Ureter (tissue), 1 donor: Measurements from ENCODE around the gene COPZ1. TPM values are rescaled to one million over a fixed set of nuclear protein-coding genes. Genes with fewer than 3 reads are reported as not detected.
"Not testable (repeated sequence)": the region's sequence is repeated elsewhere in the genome, so short reads cannot be mapped to it uniquely, and the experiment has no call there.

Source experiments
- DNase-seq: peaks from one replicate; pipeline ENCODE4 v3.0.0-alpha.2; 2020; ENCODE audit warnings: low spot score
- total RNA-seq: library from RNA; stranded (reverse); gene quantifications from one replicate; pipeline ENCODE4 v1.2.4, GENCODE V29; 2023
- donor health status: DM: yes; HTN: yes; CAD: no.

Gene COPZ1
- total RNA-seq, 1 donor from 2014 or later: 116 TPM

DNA sequence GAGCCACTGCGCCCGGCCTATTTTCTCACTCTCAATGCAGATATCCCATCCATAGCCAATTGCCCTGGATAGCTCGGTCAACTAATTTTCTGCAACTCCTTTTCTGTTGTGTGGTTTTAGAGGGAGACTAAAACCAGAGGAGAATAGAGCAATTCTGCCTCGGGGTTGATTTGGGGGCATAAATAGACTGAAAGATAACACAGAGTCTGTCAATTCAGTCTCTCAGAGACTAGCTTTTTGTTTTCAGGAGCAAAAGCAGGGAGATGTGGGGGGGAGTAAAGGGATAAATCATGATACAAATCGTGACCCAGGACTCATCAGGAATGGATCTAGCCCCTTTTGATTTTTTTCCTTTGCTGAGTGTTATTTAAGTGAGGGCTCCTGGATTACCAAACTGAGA is 6.5 kb downstream of the COPZ1 start:
- DNase-seq: no peak

DNA sequence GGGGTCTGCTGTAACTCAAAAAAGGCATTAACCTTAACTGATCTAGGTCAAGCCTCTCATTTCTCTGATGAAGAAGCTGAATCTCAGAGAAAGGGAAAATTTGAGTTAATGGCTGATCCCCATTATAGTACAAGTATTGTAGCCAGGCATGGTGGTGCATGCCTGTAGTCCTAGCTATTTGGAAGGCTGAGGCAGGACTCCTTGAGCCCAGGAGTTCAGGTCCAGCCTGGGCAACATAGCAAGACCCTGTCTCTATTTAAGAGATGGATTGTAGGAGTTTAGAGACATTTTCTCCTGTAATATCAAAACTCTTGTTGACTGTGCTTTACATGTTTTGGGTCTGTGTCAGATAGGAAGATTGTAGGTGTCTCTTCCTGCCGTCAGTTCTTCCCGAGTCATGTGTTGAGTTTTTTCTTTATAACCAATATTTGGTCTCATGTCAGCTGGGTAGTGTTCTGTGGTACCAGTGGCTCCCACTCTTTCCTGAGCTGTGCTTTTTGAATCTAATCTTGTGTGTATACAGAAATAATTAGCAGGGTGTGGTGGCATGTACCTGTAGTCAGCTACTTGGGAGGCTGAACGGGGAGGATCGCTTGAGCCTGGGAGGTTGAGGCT is 8.6 kb downstream of the COPZ1 start:
- no peak for DNase-seq

DNA sequence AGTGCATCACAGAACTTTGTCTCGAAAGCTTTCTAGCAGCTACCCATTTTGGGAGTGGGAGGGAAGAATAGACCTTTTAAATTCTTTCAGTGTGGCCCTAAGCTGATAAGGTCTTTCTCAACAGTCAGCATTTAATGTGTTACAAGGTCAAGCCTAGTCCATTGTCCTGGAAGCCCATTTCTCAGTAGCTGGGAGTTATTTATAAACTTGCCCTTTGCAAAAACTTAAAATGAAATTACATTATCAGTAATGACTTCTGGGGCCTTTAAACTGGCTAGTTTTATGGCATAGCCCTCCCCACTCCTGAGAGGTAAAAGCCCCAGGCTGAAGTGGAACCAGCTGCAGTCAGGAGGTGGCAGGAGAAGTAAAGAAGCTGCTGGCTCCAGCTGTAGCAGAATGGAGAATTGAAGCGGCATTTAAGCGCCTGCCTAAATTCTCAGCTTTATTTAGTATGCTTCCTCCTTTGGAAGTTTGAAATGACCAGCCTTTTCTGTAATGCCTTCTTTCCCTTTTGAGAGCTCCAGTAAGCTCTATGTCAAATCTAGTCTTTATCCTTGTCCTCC is 12.4 kb downstream of the COPZ1 start:
- no peak for DNase-seq

DNA sequence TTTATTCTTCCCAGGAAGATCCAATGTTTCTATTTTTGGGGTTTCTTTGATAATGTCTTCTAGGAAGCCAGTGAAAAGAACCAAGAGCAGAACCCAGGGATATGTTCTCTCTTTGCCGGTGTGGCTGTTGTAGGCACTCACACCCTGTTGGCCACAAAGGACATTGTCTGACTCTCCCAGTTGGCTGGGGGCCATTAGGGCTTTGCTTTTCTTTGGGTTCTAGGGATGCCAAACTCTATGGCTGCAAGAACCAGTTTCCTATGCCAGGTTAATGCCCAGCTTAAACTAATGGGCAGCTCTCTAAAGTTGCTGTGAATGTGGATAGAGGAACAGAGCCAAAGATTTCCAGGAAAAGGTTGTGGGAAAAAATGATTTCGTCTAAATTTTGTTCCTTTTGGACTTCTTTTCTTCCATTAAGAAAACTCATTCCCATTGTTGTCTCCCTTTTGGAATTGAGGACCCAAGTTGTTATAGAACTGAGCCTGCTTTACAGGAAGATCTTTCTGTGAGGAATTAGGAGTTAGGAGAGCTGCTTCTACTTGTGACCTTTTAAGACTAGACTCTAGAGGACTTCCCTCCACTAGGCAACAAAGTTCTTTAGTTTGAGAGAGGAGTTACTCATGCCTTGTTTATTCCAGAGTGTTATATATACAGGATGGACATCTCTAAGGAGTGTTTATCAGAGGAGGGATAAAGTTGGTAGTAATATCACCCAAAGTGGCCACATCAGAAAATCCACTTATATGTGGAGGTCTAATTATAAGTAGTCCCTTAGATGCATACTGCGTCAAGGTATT is 13.1 kb downstream of the COPZ1 start:
- no peak for DNase-seq

DNA sequence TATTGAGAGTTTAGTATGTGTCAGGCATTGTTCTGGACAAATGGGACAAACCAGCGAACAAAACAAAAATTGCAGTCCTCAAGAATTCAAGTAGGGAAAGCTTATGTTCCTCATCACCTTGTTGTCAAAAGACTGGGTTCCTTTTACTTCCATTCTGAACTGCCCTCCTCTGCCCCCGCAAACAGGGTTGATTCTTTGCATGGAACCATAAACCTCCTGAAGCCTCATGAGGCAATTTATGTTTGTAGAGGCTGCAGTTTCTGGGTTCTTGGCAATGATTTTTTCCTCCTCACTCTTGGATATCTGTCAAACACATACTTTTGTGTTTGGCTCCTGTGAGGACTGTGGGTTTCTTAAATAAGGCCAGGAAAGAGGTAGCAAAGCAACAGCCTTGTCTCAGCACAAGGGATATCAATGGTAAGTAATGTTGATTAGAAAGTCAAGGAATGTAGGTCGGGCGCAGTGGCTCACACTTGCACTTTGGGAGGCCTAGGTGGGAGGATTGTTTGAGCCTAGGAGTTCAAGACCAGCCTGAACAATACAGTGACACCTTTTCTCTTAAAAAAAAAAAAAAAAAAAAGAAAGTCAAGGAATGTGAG is 13.9 kb downstream of the COPZ1 start:
- no peak for DNase-seq

DNA sequence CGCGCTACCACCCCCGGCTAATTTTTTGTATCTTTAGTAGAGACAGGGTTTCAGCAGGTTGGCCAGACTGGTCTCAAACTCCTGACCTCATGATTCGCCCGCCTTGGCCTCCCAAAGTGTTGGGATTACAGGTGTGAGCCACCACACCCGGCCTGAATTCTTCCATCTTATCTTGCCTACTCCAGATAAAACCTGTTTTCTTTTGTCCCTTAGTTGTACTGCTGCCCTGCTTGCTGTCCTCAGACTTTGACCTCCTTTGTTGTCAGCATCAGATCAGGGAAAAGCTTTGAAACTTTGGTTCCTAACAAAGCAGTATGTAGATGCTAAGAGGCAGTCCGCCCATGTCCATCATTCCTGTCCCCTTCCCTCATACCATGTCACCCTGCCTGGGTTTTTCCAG is 15.9 kb downstream of the COPZ1 start:
- no peak for DNase-seq

DNA sequence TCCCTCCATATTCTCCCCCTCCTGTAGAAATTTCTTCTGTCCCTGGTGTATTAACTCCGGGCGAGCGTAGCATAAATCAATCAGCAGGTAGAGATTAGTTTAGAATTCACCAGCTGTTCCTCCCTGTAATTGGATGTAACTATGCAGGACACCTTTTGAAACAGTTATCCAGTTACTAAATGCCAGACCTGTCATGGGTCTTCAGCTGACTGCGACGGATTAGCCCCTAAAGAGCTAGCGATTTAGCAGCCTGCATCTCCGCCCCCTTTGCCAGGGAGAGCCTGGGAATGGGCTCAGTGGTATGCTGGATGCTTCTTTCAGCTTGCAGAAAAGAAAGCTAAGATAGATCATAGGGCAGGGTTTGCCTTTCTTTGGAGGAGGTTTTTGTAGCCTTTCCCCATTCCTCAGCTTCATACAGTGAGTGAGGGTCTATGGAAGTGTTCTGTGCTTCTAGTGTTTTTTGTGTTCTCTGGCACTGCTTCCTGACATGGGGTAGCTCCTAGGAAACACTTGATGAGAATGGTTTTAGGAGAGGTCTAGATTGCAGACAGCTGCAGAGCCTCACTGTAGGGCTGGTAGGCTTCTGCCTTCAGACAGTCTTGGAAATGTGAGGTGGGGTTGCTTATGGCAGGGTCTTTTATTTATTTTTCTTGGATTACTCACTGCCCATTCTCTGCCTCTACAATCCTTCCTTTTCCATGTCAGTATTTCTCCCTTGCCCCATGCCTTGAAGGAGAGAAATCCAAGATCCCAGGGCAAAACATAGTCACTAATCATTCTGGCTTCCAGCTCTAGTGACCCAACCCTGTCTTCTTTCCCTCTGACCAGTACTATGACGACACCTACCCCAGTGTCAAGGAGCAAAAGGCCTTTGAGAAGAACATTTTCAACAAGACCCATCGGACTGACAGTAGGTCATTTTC is 16.7 kb downstream of the COPZ1 start:
- no peak for DNase-seq

DNA sequence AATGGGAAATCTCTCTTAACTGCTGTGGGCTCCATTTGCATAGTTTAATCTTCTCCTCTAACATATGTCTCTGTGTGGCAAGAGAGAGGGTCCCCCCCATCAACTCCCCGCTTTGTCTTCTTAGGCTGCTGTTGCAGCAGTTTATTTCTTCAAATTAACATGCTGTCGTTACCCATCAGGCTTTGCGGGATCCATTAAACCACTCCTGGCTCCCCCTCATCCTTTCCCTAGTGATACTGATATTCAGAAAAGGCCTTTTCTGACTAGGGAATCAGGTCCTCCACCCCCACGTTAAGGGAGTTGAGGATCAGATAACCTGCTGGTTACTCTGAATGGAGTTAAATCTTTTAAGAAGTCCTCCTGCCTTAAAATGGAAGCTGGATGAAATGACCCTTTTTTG is 24.1 kb downstream of the COPZ1 start:
- no peak for DNase-seq

DNA sequence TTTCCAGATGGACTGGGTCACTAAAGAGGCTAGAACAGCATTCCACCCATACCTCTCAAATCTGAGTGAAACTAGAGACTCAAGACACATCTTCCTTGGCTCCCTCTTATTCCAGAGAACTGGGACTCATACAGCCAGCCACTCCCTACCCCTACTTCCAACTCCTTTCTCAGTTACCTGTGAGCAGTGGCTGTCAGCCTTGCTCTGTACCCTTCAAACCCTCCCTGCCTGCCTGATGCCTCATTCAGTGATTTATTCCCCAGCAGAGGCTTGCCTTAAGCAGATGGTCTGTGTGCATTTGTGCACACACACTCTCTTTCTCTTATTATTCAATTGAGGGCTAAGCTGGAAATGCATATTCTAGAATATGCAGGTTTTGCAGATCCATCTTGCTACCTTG is 24.7 kb downstream of the COPZ1 start:
- no peak for DNase-seq

DNA sequence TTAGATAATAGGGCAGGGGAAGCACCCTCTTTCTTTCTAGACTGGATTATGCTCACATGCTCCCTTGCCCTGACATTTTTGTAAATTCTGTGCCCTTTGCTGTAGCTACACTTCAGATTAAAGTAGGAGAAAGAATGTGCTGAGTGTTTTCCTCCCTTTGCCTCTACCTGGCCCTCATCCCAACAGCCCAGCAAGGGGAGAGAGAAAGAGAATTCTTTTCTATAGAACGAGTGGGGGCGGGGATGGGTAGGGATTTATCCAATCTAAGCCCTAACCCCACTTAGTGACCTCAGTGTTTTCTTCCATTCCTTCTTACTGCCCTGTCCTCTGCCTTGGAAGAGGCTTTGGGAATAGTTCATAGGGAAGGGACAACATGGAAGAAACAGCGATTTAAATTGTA is 25.8 kb downstream of the COPZ1 start:
- DNase-seq: no peak

DNA sequence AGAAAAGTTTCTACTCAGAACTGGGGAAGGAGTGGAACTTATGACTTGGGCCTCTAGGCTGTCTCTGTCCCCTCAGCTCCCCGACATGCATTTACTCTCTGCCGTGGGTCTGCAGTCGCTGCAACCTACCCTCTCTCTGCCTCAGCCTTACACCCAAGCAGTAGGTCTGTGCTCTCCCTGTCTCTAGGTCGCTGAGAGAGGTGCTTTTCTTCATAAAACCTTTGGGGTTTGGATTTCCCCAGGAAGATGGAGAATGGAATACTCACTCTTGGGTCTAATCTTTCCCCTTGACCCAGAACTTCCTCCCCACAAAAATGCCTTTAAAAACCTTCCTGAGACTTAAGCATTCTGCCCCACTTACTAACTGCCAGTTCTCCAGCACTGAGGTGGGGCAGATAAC is 26.4 kb downstream of the COPZ1 start:
- DNase-seq: no peak

DNA sequence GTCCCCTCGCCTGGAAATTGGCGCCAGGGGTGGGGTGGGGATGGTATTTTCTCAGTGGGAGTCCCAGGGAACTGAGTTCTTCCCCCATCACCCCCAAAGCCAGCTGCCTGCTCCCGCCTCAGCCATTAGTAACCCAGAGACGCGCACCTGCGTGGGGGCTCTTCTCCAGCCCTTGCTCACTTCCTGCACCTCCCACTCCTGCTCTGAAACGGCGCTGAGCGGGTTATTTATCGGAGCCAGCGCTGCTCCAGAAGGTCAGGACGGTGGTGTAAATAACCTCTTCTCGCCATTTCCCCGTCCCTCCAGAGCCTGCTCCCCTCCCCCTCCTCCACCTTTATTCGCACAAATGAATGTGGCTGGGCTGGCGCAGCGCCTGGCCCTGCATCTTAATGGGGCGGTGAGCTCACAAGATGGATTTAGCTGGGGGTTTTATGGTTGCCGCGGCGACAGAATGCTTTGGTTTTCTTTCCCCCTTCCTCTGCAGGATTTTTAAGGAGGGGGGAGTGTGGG is 27.1 kb downstream of the COPZ1 start:
- peak; percentile 59 for DNase-seq

DNA sequence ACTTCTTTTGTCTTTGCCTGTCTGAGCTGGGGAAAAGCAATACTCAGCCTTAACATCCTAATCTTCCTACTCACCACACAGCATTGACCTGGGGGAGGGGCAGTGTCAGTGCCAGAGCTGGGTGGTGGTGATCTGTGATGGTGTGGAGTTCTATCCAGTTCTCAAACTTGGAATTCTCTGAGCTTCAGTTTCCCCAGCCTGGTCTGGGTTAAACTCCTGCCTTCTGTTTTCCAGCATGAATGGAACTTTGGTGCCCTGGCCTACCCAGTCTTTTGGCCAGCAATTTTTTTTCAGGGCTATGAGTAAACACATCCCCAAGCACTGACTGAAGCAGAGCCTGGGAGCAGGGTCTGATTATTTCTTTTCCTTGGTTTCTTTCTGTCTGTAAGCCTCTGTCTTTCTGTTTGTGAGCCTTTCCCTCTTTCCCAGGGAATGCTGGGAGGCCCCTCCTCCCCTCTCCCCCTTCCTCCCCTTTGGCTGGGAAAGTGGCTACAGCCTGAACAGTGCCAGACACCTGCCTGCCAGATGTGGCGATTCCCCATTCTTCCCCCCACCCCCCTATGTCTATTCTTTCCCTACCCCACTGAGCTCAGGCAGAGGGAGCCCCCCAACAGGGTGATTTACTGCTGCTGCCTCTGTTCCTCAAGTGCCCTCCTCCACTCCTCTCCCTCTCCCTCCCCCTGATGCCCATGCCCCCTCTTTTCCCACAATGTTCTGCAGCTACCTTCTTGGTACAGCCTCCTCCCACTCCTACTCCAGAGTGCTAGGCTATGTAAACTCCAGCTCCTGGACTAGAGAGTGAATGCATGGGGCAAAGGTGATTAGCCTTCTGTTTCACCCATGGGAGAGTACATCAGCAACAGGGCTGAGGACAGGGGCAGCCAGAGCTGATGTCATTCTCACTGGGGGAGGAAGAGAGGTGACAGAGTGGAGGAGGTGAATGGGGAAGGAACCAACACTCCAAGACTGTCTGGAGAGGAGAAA is 28.3 kb downstream of the COPZ1 start:
- no peak for DNase-seq

DNA sequence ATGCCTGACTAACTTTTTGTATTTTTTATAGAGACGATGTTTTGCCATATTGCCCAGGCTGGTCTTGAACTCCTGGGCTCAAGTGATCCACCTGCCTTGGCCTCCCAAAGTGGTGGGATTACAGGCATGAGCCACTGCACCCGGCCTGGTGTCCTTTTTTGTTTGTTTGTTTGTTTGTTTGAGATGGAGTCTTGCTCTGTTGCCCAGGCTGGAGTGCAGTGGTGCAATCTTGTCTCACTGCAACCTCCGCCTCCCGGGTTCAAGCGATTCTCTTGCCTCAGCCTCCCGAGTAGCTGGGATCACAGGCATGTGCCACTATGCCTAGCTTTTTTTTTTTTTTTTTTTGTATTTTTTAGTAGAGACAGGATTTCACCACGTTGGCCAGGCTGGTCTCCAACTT is 29.3 kb downstream of the COPZ1 start:
- DNase-seq: not testable (repeated sequence)

DNA sequence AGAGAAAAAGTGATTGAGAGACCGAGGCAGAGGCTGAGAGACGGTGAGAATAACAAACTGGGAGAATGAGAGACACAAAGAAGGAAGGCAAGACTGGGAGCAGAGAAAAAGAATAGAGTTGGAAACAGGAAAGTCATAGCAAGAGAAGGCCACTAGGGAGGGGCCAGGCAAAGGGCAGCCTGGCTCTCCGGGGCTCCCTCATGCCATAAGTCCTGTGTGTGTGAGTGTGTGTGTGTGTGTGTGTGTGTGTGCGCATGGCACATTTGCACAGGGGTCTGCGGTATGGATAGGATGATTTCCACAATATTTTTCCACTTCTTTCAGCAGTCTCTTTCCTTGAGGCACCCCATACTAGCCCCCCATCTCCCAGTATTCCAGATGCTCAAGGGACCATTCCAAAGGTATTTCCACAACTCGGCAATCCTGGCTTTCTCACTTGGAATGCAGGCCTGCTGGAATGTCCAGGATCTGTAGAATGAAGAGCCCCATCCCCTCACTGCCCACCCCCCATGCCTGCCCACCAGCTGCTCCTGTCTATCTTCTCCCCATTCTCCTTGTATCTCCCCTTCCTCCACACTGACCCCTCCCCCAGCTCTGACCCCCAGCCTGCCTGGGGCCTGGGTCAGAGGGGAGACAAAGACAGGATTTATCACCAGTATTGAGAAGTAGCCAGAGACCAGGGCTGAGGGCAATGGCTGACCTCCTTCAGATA is 30.3 kb downstream of the COPZ1 start:
- DNase-seq: no peak

DNA sequence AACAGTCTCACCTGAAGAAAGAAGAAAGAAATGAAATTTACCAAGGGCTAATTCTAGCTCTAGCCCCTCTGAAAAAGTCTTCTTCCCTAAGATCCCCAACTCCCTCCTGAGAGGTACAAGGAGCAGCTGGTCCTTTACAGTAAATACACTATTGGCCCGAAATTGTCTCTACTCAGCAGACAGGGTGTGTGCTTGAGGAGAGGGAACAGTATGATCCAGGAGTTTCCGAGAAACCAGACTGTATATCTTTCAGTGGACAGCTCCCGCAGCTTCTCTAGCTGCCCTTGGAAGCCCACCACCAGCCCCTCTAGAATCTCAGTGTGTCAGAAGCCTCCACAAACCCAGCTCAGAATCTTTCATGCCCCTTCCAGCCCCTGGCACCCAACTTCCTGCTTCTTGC is 31.3 kb downstream of the COPZ1 start:
- DNase-seq: no peak

DNA sequence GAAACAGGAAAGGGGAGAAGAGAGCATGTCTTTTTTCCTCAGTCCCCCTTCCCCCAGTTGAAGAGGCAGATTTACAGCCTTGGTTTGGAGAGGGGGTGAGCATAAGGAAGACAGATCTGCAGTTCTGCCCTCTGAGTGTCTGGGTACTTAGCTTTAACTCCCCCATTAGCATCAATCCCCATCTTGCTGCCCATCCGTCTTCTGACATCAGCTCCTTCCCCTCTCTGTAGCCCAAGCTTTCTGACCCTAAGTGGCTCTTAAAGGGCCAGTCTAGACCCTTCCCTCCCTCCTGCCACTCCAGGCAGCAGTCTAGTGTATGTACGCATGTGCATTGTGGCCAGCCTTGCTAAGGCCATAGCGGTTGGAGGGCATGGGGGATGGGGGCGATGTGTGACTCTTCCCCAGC is 32.0 kb downstream of the COPZ1 start:
- no peak for DNase-seq

DNA sequence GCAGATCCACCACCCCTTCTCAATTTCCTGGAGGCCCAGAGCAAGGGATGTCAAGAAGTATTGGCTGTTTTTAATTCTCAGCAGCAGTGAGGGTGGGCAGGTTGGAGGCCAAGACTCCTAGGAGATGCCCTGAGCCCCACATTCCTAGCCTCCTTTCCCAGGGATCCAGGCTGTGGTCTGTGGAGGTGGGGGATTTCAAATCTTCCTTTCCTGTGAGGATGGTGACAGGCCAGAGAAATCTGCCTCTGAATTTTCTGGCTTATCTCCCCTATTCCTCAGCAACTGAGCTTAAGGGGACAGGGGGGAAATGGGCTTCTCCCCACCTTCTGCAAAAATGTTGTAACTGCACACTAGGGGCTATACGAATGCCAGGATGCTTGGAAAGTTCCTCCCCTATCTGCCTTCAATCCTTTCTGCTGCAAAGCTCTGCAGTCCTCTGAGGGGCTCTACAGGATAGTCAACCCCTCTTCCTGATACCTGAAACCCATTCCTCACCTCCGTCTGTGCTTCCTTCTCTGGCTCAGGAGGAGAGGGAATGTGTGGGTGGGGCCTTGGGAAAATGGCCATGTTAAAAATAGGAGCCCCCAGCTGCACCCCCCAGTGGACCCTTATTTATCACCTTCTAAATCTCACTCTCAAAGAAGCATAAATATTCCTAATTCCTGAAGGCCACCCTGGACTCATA is 32.7 kb downstream of the COPZ1 start:
- DNase-seq: no peak
